IPS DF 4.7 (cell line): ENCODE measurements around the gene PPP1CA.

Experiments used
- DNase-seq: peaks from one replicate; pipeline ENCODE4 v3.0.0-alpha.2; 2013; ENCODE audit warnings: low spot score; ENCODE audit errors: extremely low read depth

Gene PPP1CA

DNA sequence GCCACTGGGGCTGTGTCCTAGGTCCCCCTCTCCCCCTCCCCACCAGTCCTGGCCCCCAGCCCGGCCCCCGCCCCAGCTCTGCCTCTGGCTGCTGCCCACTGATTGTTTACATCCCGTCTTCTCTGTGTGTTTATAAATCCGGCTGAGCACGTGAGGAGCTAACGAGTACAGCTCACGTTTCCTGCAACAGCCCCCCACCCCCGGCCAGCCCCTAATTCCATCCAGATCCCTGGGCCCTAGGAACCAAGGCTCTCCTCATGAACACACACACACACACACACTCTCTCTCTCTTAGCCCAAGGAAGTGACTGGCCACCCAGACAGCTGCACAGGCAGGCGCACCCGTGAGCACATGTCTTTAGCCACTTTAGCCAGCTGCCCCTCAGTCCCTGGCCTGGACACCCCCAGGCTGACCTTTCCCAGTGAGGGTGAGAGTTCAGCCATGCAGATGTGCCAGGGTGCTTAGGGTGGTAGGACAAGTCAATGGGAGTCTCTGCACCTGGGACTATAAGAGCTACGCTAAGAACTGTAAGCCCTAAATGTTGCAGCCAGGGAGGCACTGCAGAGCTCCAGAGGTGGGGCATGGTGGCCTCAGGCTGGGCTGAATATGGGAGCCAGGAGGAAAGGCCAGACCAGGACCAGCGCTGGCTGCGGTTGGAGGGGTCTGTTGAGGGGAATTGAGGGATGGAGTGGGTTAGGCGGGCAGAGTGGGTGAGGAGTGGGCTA lies 31.1 kb downstream of the PPP1CA start:
- DNase-seq = no peak

DNA sequence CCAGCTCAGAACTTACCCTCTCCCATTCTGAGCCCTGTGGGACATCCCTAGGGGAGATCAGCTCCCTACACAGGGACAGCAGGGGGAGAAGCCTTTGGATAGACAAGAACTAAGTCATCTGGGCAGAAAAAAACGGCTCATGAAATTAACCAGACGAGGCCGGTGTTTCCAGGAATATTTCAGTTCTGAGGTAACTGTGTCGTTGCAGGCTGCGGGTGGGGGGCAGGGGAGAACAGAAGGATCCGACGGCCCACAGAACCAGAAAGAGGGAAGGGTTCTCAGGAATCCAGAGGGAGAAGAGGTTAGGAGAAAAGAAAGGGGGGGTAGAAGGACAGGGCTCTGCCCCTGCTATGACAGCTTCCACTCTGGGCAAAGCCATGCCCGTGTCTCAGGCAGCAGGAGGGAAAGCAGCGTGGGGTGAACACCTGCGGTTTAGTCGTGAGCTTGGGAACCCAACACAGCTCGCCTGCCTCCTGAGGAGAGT lies 31.8 kb downstream of the PPP1CA start:
- no peak for DNase-seq

DNA sequence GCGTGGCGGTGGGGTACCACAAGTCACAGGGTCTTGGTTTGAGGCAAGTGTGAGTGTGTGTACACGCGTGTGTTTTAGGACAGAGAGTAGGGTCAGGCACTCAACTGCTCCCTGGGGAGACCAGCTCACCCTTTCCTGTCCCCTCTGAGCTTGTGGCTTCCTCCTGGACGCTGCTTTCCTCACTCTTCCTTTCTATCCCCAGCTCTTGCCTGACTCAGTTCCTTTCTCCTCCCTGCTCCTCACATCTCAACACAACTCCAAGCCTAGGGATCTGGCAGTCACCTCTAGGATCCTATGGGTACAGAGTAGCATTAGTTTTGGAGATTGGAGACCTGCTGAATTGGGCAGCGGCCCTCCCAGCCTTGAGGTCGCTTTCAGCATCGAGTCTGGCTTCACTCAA lies 32.4 kb downstream of the PPP1CA start:
- DNase-seq = no peak

DNA sequence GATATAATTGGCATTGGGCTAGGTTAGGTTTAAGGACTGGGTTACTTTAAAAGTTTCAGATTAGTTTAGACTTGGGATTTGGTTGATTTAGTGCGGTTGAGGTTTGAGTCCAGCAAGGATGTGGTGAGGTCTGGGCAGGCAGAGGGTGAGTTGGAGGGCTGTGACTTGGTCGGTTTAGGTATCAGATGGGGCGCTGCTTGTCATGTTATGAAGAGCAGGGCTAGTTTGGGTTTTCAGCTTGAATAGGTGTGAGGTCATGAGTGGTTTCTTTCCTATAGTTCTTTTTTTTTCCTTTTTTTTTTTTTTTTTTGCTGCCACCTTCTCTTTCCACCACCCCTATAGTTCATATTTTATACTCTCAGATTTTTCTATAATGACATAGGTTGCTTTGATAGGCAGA lies 33.0 kb downstream of the PPP1CA start:
- no peak for DNase-seq

DNA sequence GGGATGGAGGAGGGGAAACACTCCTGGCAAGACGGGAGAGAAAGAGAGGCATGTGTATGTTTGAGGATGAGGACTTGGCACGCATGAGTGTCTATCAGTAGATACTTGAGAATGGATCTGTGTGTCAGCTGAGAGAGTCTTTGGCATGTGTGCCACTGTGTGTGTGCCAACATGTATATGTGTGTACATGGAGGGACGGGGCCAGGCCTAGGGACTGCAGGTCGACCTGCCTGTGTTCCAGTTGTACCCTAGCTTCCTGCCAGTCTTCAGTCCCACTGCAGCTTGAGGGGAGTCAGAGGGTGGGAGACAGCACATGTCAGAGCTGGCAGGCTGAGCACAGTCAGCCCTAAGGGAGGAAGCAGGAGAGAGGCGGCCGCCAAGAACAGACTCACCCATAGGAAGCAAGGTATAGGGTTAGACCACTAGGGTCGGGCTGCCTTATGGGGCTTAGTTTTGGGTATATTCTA lies 33.9 kb downstream of the PPP1CA start:
- DNase-seq = no peak

DNA sequence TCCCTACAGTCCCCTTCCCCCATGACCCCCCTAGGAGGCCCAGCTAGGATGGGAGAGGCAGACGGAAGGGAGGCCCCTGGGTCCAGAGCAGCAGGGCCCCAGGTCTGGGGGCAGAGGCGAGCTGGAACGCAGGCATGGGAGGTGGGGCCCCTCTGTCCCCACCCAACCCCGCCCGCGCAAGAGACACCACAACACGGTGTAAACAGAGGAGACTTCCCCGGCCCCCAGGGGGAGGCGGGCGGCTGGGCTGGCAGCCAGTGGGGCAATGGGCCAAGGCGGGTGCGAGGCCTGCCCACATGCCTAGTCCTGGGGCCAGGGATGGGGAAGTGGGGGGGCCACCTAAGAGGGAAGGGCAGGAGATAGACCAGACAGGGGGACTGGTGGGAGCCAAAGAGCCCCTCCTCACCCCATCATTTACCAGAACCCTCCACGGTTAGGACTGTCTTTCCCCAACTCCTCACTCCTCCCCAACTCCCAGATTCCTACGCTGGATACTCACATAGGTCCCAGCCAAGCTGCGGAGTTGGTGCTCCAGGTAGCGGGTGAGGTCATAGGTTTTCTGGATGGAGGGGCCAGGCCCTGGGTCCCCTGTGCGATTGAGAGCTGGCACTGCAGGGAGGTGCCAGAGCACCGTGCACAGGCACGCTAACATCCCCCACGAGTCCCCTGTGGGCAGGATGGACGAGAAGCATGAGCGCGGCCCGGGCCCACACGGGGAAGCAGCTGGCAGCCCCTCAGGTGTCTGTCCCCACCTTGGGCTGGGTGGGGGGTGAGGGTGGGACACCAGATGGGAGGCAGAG lies 34.5 kb downstream of the PPP1CA start:
- DNase-seq = no peak

DNA sequence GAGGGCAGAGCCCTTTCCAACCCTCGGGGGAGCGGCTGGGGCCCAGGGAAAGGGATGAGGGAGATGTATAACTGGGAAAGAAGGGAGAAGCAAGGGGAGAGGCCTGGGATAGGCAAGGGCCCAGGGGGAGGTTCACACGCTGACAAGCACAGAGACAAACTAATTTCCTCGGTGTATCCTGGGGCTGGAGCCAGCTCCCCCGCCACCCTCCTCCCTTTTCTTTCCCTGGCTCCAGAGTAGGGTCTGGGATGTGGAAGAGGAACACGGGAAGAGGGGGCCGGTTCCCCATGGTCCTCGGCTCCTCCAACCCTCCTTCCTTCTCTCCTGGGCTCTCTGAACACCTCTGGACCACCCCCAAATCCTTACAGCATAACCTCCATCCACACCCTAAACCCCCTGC lies 35.1 kb downstream of the PPP1CA start:
- no peak for DNase-seq

DNA sequence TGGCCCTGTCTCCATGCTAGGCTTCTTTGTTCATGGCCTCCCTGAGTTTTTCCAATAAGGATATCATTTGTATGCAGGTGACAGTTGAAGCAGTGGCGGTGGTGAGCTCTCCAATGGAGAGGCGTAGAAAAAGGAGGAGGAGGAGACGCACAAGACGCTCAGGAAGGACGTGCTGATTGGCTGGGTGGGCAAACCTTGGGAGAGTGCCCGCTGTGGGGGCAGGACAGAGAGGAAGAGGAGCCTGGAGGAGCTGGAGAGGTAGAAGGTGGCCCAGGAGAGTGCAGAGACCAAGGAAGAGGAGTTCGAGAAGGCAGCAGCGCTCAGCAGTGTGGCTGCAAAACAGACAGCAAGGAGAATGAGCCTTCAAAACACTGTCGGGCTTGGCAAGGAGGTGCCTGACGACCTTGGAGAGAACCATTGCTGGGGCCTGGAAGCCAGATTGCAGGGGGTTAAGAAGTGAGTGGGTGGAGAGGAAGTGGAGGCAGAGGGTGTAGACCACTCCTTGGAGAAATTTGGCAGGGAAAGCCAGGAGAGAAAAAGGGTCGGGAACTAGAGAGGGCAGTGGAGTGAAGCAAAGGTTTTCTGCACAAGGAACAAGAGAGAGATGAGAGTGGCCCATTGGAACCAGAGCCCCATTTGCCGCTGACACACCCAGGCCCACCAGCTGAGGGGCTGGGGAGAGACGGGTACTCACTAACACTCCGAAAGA lies 35.8 kb downstream of the PPP1CA start:
- no peak for DNase-seq

DNA sequence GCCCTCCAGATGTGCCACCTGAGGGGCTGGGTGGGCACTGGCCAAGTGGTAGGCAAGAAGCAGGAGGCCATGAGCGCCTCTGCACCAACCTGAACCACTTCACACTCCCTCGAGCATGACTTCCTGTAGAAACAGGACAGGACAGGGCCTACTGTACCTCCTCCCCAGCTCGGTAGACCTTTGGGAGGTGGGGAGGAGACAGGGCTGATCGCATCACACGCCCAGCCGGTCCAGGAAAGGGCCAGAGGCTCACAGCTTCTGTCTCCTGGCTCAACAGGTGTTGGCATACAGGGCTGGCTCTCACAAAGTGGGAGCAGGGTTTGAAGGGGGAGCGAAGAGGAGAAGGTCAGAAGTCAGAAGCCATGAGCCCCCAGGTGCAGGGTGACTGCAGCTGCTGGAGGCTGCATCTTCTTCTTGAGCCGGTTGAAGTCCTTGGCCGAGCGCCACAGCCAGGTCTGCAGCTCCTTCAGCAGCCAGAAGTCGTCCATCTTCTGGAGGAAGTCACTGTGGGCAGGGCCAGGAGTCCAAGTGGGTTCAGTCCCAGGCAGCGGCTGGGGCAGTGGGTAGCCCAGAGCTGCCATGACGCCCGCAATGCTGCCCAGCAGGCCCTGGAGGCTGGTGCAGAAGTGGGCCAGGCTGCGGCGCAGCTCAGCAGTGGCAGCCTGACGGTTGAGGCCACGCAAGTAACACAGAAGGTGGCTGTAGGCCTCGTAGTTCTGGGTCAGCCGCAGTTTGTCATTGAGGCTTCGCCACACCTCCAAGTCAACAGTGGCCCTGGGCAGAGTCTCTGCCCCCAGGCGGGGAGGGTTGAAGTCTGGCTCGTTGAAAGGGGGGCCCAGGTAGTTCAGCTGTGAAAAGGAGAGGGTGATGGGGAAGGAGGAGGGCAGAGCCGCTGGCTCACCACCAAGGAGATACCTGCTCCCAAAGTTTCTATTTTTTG lies 36.6 kb downstream of the PPP1CA start:
- no peak for DNase-seq

DNA sequence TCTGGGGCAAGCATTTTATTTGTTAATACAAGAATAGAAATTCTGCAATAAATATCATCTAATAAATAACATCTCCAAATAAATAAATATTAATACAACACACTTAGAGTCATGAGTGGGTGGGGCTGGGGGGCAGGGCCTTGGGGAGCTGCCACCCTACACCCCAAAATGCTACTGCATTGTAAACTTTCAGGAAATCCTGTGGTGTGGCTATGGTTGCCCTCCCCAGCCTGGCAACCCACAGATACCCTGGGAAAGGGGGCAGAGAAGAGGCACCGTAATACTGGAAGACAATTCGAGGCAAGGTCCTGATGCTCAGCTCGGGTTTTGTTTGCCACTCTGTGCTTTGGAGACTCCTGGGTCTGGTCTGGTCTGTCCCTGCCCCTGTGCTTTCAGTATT lies 37.5 kb downstream of the PPP1CA start:
- no peak for DNase-seq

DNA sequence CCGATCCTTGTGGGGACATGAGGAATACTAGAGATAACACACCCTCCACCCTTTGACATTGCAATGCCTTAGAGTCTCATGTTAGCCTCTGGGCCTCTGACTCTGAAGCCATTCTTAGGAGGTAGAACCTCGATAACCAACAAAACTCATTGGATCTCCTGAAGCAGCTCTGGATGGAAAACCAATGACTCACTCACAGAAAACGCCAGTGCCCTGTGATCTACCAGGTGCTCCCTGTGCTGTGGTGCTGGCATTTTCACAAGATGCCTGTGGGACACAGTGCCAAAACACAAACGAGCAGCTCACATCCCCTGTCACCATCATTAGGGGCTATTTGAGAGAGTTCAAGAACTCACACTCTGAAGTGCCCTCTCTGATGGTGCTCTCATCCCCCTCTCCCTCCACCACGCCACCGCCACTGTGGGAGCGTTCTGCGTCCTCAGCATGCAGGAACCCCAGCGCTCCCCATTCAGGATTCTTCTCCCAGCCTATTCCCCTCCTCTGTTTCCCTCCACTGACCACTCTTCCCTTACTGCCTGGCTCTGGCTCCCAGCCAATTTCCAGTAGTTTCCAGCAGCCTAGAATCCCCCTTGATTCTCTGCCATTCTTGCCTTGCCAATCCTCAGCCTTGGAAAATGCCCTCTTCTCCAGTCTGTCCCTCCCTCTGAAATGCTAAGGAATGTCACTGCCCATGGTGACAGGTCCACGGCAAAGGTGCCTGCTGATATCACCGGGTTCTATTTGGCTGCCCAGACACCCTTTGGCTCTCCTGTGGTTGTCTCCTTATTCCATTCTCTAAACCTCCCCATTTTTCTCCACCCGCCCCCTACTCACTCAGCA lies 43.6 kb downstream of the PPP1CA start:
- DNase-seq = no peak

DNA sequence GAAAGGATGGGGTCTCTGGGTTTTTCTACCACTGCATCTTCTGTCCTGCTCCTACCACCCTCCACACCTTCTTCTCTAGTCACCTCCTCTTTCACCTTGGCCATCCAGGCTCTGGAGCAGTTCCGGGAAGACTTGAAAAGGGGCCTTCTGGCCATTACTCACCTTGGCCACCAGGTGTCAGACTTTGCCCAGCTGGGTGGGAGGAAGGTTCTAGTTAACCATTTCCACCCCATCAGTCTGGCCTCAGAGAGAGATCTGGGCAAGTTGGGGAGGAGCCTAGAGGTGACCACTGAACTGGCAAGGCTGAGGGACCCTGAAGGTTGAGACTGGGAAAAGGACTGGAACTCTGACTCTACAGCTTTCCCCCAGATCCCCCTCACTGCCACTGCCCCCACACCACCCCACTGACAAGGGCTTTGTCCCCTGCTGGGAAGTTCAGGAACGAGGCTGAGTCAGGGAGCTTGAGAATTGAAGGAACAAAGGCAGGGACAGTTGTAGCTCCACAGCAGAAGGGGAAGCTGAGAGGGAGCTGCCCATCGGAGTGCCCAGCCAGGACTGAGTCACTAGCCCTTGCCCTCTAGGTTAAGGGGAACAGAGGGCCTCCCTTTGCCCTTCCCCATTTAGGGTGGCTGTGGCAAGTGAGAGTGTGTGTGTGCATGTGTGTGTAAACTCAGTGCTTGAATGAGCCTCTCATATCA lies 44.6 kb downstream of the PPP1CA start:
- DNase-seq = no peak

DNA sequence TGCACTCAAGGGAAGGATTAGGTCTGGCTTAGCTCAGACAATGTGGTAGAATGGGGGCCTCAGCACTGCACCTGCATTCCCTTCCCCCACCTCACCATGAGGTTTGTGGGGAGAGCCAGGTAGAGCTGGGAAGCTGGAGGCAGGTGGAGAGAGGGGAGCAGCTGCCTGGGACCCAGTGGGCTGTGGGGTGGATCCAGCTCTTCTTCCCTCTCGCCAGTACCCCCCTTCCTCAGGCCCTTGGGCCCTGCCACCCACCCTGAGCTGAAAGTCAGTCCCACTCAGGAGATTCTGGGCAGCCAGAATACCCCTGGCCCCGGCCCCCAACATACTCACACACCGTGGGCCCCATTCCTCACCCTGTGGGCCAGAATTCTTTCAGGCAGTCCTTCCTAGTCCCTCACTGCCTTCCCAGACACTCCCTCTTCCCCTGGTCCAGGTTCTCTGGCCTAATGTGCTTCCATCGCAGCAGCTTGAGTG lies 45.2 kb downstream of the PPP1CA start:
- no peak for DNase-seq

DNA sequence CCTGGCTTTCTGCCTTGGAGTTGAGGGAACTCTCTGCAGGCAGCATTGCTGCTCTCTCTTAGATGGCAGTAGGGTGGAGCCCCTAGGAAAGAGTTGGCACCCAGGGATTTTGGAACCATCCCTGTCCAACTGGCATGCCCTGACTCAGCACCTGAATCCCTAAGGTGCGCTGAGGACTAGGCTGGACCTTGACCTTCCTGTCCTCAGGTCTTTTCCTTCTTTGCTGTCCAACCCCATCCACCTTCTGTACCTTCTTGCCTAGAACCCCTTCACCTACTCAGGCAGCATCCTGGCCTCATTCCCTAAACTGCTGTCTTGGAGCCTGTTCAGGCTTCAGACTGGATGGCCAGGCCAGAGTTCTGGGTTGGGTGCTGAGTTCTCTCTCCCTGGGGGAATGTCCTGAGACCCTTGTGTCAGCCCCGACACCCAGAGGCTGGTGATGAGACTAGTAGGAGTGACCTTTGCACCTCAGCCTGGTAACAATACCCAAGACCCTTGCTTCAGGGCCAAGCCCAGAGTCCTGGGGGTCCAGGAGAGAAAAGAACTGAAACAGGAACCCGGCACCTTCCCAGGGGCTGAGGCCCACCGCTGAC lies 45.8 kb downstream of the PPP1CA start:
- no peak for DNase-seq

DNA sequence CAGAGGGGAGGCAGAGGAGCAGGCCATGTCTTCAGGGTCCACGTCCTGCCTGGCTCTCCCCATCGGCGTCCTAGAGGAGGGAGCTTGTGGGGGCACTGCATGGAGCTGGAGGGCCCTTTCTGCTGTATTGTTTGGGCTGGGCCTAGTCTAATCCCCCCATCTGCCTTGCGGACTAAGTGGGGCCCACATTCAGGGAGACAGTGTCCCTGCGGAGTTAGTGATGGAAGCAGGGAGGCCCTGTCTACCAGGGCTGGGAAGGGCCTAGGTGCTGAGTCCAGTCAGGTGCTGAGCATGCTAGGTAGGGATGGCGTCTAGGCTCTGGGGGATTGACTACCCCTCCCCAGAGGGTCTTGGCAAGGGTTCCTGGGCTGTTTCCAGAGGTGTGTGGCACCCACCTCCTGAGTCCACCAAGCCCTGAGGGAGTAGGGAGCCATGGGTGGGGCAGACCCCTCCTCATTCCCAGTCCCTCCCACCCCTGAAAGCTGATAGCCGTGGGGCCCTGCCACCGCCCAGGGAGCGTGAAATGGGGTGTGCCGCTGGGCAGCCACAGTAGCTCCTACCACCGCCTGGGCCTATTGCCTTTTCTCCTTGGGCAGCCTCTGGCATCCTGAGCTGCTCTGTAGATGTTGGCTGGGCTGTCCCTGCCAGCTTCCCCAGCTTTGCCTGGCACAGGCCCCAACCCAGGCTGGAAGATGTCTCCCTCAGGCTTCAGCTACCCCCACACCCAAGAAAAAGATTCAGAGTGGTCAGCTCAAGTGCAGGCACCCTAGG lies 46.5 kb downstream of the PPP1CA start:
- DNase-seq = no peak

DNA sequence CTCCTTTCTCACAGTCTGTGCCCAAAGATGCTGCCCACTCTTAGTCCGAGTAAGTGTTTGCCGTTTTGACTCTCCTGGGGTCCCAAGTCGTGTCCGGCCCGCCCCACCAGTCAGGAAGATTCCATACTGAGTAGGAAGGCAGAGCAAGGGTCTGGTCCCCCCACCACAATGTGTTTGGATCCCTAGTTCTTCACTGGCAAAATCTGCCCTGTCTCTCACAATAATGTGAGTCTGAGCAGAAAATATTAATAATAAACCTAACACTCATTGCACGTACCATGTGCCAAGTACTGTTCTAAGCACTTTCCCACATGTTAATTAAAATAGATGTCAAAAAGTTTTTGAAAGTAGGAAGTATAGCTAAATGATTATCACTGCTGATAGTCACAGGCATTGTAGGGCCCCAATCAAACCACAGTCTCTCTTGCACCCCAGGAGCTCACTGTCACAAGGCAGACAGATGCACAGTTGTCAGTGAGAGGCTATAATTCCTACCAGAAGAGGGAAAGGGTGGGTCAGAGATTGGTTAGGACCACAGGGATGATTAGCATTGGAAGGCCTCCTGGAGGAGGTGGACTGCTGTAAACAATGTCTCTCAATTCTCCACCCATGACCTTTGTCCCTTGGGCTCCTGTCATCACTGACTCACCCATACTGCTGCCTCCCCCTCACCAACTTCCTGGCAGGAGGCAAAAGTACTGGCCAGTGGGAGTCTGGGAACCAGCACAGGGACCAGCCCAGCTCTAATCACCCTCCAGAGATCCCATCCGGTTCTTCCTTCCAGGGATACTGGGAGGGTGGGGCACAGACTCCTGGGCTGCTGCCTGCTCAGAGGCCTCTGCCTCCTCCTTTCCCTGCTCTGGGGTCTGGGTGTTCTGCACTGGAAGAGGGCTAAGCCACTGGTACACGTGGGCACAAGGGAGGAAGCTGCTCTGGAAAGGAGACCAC lies 47.3 kb downstream of the PPP1CA start:
- DNase-seq = no peak
